ENCODE results near the gene GRIP1.

GRIP1 gene

GRCh38 chr12:66453120-66453519, 225.8 kb downstream of the GRIP1 start:
- DNase-seq (ENCODE audit: low spot score) = no peak

- no peak for DNase-seq (ENCODE audit: low spot score)
Observed at GRCh38 chr12:66449531-66449930, 229.3 kb downstream of the GRIP1 start.

GRCh38 chr12:66447643-66448042, 231.2 kb downstream of the GRIP1 start:
- no peak for DNase-seq (ENCODE audit: low spot score)

GRCh38 chr12:66446276-66446675, 232.6 kb downstream of the GRIP1 start:
- no peak for DNase-seq (ENCODE audit: low spot score)

GRCh38 chr12:66441905-66442559, 236.8 kb downstream of the GRIP1 start:
- no peak for DNase-seq (ENCODE audit: low spot score)

- DNase-seq (ENCODE audit: low spot score) = no peak
Observed at GRCh38 chr12:66438601-66439000, 240.3 kb downstream of the GRIP1 start.

- no peak for DNase-seq (ENCODE audit: low spot score)
Observed at GRCh38 chr12:66430106-66430505, 248.8 kb downstream of the GRIP1 start.

GRCh38 chr12:66428870-66429269, 250.0 kb downstream of the GRIP1 start:
- no peak for DNase-seq (ENCODE audit: low spot score)

GRCh38 chr12:66428261-66428660, 250.6 kb downstream of the GRIP1 start:
- DNase-seq (ENCODE audit: low spot score) = no peak

- DNase-seq (ENCODE audit: low spot score) = no peak
Observed at GRCh38 chr12:66426696-66427095, 252.2 kb downstream of the GRIP1 start.

GRCh38 chr12:66423266-66423665, 255.6 kb downstream of the GRIP1 start:
- no peak for DNase-seq (ENCODE audit: low spot score)

- no peak for DNase-seq (ENCODE audit: low spot score)
Observed at GRCh38 chr12:66418908-66419307, 260.0 kb downstream of the GRIP1 start.

GRCh38 chr12:66417217-66417616, 261.7 kb downstream of the GRIP1 start:
- DNase-seq (ENCODE audit: low spot score) = no peak

- DNase-seq (ENCODE audit: low spot score) = peak; percentile 49
Observed at GRCh38 chr12:66409195-66409871, 269.5 kb downstream of the GRIP1 start.

- DNase-seq (ENCODE audit: low spot score) = no peak
Observed at GRCh38 chr12:66405395-66405794, 273.5 kb downstream of the GRIP1 start.

- peak; percentile 39 for DNase-seq (ENCODE audit: low spot score)
Observed at GRCh38 chr12:66403746-66404145, 275.1 kb downstream of the GRIP1 start.

GRCh38 chr12:66399911-66400306, 279.0 kb downstream of the GRIP1 start:
- no peak for DNase-seq (ENCODE audit: low spot score)

GRCh38 chr12:66398931-66399910, 279.7 kb downstream of the GRIP1 start:
- no peak for DNase-seq (ENCODE audit: low spot score)

GRCh38 chr12:66397574-66398290, 281.1 kb downstream of the GRIP1 start:
- DNase-seq (ENCODE audit: low spot score) = no peak

- no peak for DNase-seq (ENCODE audit: low spot score)
Observed at GRCh38 chr12:66393890-66394289, 285.0 kb downstream of the GRIP1 start.

- DNase-seq (ENCODE audit: low spot score) = no peak
Observed at GRCh38 chr12:66392266-66392915, 286.5 kb downstream of the GRIP1 start.

Data from Ammon's horn (tissue), 1 donor.